Mononuclear cell (primary cell): ENCODE measurements around the gene TEDDM1. TPM values are rescaled to one million over a fixed set of nuclear protein-coding genes. Genes with fewer than 3 reads are reported as not detected.

Experiments used
- H3K27me3 ChIP-seq: 2 replicates; pipeline ENCODE4 v1.6.0; 2011; ENCODE audit warnings: low read length, control low read depth; ENCODE audit not compliant: insufficient read depth
- H3K4me1 ChIP-seq: 2 replicates; pipeline ENCODE4 v1.5.1; 2011; ENCODE audit warnings: mild to moderate bottlenecking, low read length, control low read depth; ENCODE audit not compliant: insufficient read depth
- H3K4me3 ChIP-seq: 2 replicates; pipeline ENCODE4 v1.5.1; 2011; ENCODE audit warnings: mild to moderate bottlenecking, low read length, moderate library complexity
- H3K9me3 ChIP-seq: 2 replicates; pipeline ENCODE4 v1.5.1; 2011; ENCODE audit warnings: low read depth, mild to moderate bottlenecking, control low read depth, low read length
- total RNA-seq: library from RNA; depleted of rRNA; stranded (reverse); fragments of >200 nt; gene quantifications from one replicate; pipeline ENCODE4 v1.2.3, GENCODE V29; 2012

Gene TEDDM1
- total RNA-seq, 1 donor, result not detected

DNA sequence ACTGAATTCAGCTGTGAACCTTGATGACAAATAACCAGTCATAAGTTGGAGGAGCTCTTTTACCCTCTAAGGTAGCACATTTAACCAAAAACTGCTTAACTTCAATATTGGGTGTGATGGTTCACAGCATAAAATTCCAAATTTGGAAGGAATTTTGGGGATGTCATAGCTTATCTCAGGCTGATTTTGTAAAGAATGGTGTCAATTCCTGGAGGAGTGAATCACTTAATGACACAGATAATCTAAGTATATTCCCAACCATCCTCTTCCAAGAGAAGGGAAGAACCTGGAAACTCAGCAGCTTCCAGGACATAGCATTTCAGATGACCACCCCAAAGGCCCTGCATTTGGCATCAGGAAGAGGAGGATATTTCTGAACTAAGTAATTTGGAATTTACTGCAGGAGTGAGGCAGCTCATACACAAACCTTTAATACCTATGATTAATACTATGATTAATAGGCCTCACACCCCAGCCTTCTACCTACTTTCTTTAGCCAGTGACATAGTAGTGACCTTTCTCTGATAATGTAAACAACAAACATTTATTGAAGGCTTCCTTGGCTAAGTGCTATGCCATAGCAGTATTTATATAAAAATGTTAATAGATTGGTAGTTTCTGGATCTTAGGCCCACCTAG, 23.4 kb downstream of the TEDDM1 start:
- peaks cover 9% of the 10 kb centered on the region for H3K4me1 ChIP-seq
- H3K27me3 ChIP-seq, result no peaks in the 10 kb centered on the region
- no peak overlapping the region for H3K4me3 ChIP-seq
- H3K9me3 ChIP-seq, result no peaks in the 10 kb centered on the region

DNA sequence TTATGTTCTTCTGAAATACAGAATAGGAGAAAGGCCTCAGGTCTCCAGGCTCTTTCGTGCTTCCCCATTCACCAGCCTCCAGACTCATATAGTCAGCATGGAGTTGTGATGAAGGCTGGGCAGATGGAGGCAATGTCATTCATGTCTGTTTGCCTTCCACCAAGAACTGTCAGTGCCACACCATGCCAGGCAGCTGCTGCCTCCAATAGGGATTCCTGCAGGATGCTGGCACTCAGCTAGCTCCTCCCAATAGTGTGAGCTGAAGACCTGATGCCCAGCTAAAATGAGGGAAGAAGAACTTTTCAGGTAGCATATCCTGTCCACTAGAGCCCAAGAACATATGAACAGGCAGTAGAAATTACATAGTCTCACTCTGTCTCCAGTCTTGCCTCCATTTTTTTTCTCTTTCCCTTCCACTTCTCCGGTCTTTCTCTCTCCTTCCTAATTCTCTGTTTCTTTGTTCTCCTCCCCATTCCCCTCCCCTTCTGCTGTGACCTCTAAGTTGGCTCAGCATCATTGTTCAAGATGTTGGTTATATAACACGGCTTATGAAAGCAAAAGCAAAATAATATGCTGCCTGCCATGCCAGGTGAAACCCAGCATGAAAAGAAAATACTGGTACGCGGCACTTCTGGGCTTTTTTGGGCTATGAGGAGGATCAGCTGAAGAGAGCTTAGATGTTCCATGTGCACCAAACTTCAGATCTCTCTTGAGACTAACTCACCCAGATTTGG, 26.2 kb downstream of the TEDDM1 start:
- H3K4me3 ChIP-seq, result no peak overlapping the region
- H3K9me3 ChIP-seq, result no peaks in the 10 kb centered on the region
- H3K27me3 ChIP-seq, result no peaks in the 10 kb centered on the region
- no peaks in the 10 kb centered on the region for H3K4me1 ChIP-seq

DNA sequence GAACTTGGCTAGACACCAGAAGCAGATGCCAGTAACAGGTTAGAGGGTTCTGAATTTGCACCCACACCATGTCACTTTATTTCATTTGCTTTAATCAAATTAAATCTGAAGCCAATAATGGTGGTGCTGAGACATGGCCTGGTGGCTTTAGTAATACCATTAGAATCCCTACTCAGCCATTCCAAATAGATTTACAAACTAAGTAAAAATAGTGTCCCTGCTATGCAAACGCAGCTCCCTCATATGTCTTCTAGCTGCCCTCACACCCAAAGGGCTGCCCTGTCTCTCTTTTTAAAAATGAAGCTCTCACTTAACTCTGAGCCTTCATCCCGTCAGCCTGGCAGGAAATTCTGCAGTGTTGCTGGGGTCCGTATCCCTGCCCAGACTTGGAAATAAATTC, 29.9 kb downstream of the TEDDM1 start:
- Histone ChIP-seq H3K9me3 (no peaks in the 10 kb centered on the region), H3K4me3 (no peak overlapping the region), H3K4me1 (no peaks in the 10 kb centered on the region), H3K27me3 (no peaks in the 10 kb centered on the region)

DNA sequence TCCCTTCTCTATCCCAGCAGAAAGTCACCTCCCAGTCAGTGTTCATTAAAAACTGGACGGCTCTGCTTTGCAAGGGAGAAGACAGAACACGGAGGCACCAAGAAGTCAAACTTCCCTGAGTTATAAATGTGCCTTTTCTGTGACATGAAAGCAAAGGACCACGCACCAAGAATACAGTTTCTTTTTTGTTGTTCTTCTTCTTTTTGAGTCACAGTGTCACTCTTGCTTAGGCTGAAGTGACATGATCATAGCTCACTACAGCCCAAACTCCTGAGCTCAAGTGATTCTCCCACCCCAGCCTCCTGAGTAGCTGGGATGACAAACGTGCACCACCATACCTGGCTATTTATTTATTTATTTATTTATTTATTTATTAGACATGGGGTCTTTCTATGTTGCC, 31.6 kb downstream of the TEDDM1 start:
- Histone ChIP-seq H3K9me3 (no peaks in the 10 kb centered on the region), H3K4me3 (no peak overlapping the region), H3K4me1 (no peaks in the 10 kb centered on the region), H3K27me3 (no peaks in the 10 kb centered on the region)

DNA sequence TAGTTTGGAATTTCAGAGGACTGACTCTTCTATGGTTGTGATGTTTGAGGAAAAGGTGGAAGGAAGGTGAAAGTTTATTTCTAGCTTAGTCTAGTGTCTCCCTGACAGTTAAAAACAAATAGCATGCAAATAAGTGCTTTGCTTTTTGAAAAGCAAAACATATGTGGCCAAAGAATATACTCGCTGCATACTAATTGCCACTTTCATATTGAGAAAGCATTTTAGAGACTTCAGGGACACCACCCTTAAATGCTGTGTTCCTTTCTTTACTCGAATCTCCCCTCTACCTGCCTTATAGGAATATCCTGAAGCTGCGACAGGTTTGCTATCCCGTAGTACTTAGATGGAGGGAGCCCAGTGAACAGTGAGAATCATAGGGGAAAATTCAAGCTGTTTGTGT, 32.1 kb downstream of the TEDDM1 start:
- H3K4me1 ChIP-seq, result no peaks in the 10 kb centered on the region
- no peak overlapping the region for H3K4me3 ChIP-seq
- no peaks in the 10 kb centered on the region for H3K9me3 ChIP-seq
- no peaks in the 10 kb centered on the region for H3K27me3 ChIP-seq

DNA sequence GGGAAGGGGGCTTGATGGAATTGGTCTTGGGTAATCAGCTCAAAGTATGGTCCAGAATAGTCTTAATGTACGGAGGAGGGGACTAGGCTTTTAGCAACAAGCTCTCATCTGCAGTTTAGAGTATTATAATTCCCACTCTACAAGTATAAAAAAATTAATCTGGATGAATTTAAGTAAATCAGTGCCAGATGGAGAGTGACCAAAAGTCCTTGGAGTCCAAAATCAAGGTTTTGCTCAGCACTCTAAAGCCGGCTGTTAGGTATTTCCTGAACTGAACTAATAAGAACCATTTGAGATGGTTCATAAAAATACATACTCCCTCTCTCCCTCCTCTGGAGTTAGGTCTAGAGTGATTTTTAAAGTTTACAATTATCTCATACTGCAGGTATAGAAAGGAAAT, 32.5 kb downstream of the TEDDM1 start:
- Histone ChIP-seq H3K4me1 (no peaks in the 10 kb centered on the region), H3K4me3 (no peak overlapping the region), H3K27me3 (no peaks in the 10 kb centered on the region)

DNA sequence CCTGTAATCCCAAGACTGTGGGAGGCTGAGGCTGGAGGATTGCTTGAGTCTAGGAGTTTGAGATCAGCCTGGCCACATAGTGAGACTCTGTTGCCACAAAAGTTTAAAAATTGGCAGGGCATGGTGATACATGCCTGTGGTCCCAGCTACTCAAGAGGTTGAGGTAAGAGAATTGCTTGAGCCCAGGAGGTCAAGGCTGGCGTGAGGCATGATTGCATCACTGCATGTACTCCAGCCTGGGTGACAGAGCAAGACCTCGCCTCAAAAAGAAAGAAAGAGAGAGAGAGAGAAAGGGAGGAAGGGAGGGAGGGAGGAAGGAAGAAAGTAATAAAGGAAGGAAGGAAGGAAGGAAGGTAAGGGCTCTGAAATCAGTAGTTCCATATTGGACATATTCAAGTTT, 33.9 kb downstream of the TEDDM1 start:
- no peak overlapping the region for H3K4me3 ChIP-seq
- no peaks in the 10 kb centered on the region for H3K27me3 ChIP-seq
- H3K4me1 ChIP-seq, result no peaks in the 10 kb centered on the region
- H3K9me3 ChIP-seq, result no peaks in the 10 kb centered on the region

More for the DNA sequence above, 32.5 kb downstream of the TEDDM1 start:
- H3K9me3 ChIP-seq, result no peaks in the 10 kb centered on the region

DNA sequence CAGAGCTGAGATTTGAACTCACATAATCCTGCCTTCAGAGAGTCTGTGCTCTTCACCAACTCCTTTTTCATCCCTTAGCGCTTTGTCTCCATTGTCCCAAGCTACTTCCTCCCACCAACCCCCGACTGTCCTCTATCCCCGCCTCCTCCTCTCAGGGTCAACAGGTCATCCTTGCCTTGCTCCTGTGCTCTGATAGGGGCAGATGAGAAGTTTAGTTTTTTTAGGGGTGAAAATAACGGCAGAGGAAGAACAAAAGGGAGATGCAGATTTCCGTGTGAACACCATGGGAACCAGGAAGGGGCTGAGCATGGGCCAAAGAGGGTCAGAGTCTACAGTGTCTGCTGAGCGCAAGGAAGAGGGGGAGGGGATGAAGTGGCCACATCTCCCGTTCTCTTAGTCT, 40.8 kb downstream of the TEDDM1 start:
- Histone ChIP-seq H3K9me3 (no peaks in the 10 kb centered on the region), H3K4me1 (no peaks in the 10 kb centered on the region)

DNA sequence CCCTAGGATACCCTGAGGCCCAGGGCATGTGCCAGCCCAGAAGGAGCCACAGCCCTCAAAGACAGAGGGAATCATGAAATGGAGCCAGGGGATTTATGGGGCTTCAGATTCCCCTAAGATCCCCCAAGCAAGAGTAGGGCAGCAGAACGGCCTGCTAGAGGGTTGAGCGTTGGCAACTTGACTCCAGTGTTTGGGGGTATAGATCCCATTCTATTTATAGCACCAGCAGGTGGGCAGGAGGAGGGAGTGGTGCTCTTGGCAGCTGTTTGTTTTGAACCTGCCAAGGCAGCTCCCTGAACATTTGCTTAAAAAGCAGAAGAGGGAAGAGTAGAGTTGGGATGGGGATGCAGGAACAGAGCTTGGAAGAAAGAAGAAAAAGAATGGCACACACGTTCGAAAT, 42.6 kb downstream of the TEDDM1 start:
- no peaks in the 10 kb centered on the region for H3K27me3 ChIP-seq
- H3K4me1 ChIP-seq, result no peaks in the 10 kb centered on the region
- H3K4me3 ChIP-seq, result no peak overlapping the region
- no peaks in the 10 kb centered on the region for H3K9me3 ChIP-seq

More for the DNA sequence above, 40.8 kb downstream of the TEDDM1 start:
- H3K4me3 ChIP-seq, result no peak overlapping the region
- no peaks in the 10 kb centered on the region for H3K27me3 ChIP-seq

DNA sequence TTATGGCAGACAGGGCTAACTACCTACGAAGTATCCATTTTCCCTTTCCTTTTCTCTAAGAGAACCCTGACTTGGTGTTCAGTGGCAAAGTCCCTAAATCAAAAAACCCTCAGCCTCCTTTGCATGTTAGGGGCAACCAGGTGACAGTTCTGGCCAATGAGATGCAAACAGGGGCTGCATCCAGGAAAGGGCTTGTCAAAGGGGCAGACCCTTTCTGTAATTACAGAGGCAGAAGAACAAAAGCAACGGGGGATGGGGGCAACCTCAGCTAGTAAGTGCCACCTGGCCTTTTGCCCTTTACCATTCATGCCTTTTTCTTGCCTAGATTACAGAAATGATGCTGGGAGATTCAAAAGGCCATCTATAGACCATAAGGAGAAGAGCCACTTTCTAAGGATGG, 43.3 kb downstream of the TEDDM1 start:
- Histone ChIP-seq H3K4me1 (no peaks in the 10 kb centered on the region), H3K27me3 (no peaks in the 10 kb centered on the region), H3K9me3 (no peaks in the 10 kb centered on the region), H3K4me3 (no peak overlapping the region)

DNA sequence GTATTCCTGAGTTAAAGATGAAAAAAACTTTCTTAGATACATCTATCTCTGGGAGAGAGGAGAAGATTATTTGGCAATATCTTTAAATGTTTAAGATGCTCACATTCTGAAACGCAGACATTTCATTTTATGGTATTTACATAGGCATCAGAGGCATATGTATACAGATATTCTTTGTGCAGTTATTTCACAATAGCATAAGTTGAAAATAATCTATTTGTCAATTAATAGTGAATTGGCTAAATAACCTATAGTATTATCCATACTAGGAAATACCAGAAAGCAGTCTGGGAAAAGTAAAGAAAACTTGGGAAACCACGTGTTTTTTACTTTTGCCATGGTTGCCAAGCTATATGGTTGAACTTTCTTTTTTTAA, 44.8 kb downstream of the TEDDM1 start:
- Histone ChIP-seq H3K4me1 (no peaks in the 10 kb centered on the region), H3K27me3 (no peaks in the 10 kb centered on the region), H3K4me3 (no peak overlapping the region), H3K9me3 (no peaks in the 10 kb centered on the region)

DNA sequence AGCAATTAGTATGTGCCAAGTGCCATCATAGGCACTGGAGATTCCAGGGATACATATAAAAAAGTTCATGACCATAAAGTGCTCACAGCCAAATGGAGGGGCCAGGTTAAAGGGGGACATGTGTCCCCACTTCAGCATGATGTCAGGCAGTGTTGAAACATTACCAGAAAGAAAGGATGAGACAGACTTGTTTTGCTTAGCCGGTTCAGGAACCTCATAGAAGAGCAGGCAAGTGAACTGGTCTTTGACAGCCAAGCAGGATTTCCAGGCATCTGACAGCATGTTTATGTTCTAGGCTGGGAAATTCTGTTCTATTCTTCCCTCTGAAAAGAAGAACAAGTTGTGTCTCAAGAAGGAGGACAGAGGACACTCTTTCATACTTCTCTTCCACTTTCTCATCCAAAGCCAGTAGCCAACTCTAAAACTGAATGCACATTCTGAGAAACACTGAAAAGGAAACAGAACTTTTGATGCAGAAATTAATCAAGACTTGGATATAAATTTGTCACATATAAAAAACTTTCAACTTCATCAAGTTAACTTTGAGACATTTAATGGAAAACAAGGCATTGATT, 48.6 kb downstream of the TEDDM1 start:
- no peaks in the 10 kb centered on the region for H3K4me1 ChIP-seq
- H3K27me3 ChIP-seq, result no peaks in the 10 kb centered on the region
- H3K4me3 ChIP-seq, result no peak overlapping the region
- no peaks in the 10 kb centered on the region for H3K9me3 ChIP-seq

DNA sequence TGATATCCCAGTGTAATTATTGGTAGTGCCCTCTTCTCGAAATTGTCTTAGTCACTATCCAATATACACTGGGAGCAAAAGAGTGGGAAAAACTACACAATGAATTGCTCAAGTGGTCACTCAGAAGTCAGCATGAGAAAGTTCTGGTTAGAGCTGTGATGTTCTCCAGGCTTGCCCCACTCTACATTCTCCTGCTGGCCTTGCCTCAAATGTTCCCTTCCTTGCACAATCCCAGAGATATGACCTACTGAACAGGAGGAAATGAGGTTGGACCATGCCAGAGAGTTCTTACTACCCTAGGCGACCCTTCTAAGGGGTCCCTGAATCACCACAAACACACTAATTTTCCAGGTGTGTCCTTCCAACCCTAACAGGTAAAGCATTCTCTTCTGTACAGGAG, 49.6 kb downstream of the TEDDM1 start:
- no peaks in the 10 kb centered on the region for H3K27me3 ChIP-seq
- no peaks in the 10 kb centered on the region for H3K9me3 ChIP-seq
- H3K4me3 ChIP-seq, result no peak overlapping the region
- H3K4me1 ChIP-seq, result no peaks in the 10 kb centered on the region

DNA sequence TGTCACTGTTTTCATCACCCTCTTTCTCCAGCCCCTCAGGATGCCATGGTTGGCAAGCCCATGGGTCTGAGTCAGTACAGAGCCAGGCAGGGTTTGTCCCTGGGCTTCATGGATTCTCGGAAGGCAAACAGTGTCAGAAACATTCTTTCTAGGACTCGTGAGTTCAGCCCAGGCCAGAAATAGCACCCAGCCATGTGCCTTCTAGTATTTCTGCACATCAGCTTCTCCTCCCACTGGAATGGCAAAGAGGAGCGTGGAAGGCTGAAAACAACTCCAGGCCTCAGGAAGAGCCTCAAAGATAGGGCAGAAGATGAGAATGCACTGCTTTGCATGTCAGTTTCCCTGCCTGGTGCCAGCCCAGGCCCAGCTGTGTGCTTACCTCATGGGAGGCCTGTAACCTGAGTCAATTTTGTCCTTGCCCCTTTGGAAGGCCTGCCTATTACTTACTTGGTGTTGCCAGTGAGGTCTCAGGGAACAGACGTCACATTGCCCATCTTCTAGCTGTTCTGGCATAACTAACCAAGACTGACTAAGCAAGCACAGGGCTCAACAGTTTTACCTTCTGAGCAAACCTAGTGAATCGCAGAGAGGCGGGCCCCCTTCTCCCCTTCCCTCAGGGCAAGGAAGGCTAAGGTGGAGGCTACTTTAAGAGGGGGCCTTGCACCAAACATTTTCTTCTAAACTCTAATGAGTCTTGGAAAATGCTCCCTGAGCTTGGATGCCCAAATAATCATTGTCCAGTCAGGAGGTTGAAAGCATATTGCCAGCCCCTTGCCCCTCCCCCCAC, 51.3 kb downstream of the TEDDM1 start:
- Histone ChIP-seq H3K9me3 (no peaks in the 10 kb centered on the region), H3K27me3 (no peaks in the 10 kb centered on the region), H3K4me3 (no peak overlapping the region), H3K4me1 (no peaks in the 10 kb centered on the region)
